GM23338 (cell line): ENCODE data around the gene SDF2L1. TPM values are rescaled to one million over a fixed set of nuclear protein-coding genes. Genes with fewer than 3 reads are reported as not detected.
A peak's percentile ranks its signal among the peaks of the same experiment; 100 is the strongest.
"Not testable (repeated sequence)": the region's sequence is repeated elsewhere in the genome, so short reads cannot be mapped to it uniquely, and the experiment has no call there.

ENCODE experiments used
- ATAC-seq: fragments of 200-7000 bp; cut with Tn5 transposase; 3 replicates; pipeline ENCODE4 v1.9.1; 2020
- DNase-seq: peaks from one replicate; pipeline ENCODE4 v3.0.0-alpha.2; 2015; ENCODE audit warnings: low spot score
- H2AFZ ChIP-seq: fragments of 200-600 bp; sonication (generic); 2 replicates; pipeline ENCODE4 v1.8.0; 2016; ENCODE audit warnings: antibody characterized with exemption, mild to moderate bottlenecking, moderate library complexity
- H3F3A ChIP-seq: fragments of 200-600 bp; sonication (generic); replicated peaks from 2 replicates; pipeline ENCODE4 v1.8.0; 2017; ENCODE audit warnings: antibody characterized with exemption, mixed run types, low read depth
- H3K27ac ChIP-seq: fragments of 200-600 bp; sonication (generic); 2 replicates; pipeline ENCODE4 v1.6.1; 2016; ENCODE audit warnings: low read depth
- H3K27me3 ChIP-seq: fragments of 200-600 bp; sonication (generic); 2 replicates; pipeline ENCODE4 v1.8.0; 2016; ENCODE audit warnings: mild to moderate bottlenecking, mixed run types, moderate library complexity; ENCODE audit not compliant: insufficient read depth
- H3K36me3 ChIP-seq: fragments of 200-600 bp; sonication (generic); 2 replicates; pipeline ENCODE4 v1.8.0; 2016; ENCODE audit warnings: mild to moderate bottlenecking; ENCODE audit not compliant: insufficient read depth
- H3K4me1 ChIP-seq: fragments of 200-600 bp; sonication (generic); 2 replicates; pipeline ENCODE4 v1.8.0; 2016; ENCODE audit warnings: mild to moderate bottlenecking, moderate library complexity; ENCODE audit not compliant: insufficient read depth
- H3K4me2 ChIP-seq: fragments of 200-600 bp; sonication (generic); 2 replicates; pipeline ENCODE4 v1.7.1; 2017; ENCODE audit warnings: mixed run types
- H3K4me3 ChIP-seq: fragments of 200-600 bp; sonication (generic); 2 replicates; pipeline ENCODE4 v1.6.1; 2016; ENCODE audit warnings: mixed run types
- H3K79me2 ChIP-seq: fragments of 200-600 bp; sonication (generic); replicated peaks from 2 replicates; pipeline ENCODE4 v1.8.0; 2017; ENCODE audit warnings: mild to moderate bottlenecking; ENCODE audit not compliant: insufficient read depth
- H3K9me2 ChIP-seq: fragments of 200-600 bp; sonication (generic); 2 replicates; pipeline ENCODE4 v1.8.0; 2017; ENCODE audit not compliant: insufficient read depth
- H4K20me1 ChIP-seq: fragments of 200-600 bp; sonication (generic); replicated peaks from 2 replicates; pipeline ENCODE4 v1.8.0; 2017; ENCODE audit warnings: mild to moderate bottlenecking; ENCODE audit not compliant: insufficient read depth
- H3K27ac Mint-ChIP-seq: 2 replicates; pipeline ENCODE4 v1.8.0; 2020; ENCODE audit warnings: inconsistent platforms, mild to moderate bottlenecking, moderate library complexity, mixed read lengths
- H3K27me3 Mint-ChIP-seq: 3 replicates; pipeline ENCODE4 v1.8.0; 2022; ENCODE audit warnings: low read depth, mild to moderate bottlenecking, moderate library complexity, mixed read lengths, inconsistent platforms; ENCODE audit not compliant: insufficient read depth, poor library complexity
- H3K36me3 Mint-ChIP-seq: 3 replicates; pipeline ENCODE4 v1.8.0; 2021; ENCODE audit warnings: low read depth, mild to moderate bottlenecking, inconsistent platforms, moderate library complexity, mixed read lengths
- H3K4me1 Mint-ChIP-seq: 3 replicates; pipeline ENCODE4 v1.8.0; 2020; ENCODE audit warnings: mild to moderate bottlenecking, inconsistent platforms, mixed read lengths
- H3K4me3 Mint-ChIP-seq: 3 replicates; pipeline ENCODE4 v1.8.0; 2021; ENCODE audit warnings: moderate library complexity, mild to moderate bottlenecking, inconsistent platforms, mixed read lengths
- H3K9me3 Mint-ChIP-seq: 3 replicates; pipeline ENCODE4 v1.8.0; 2020; ENCODE audit warnings: moderate library complexity, mild to moderate bottlenecking, inconsistent platforms, mixed read lengths
- EZH2 ChIP-seq: fragments of 200-600 bp; sonication (generic); IDR thresholded peaks from one replicate; pipeline ENCODE4 v1.8.0; 2017; ENCODE audit warnings: antibody characterized with exemption, mild to moderate bottlenecking, low read depth; ENCODE audit not compliant: unreplicated experiment
- EZH2phosphoT487 ChIP-seq: fragments of 200-600 bp; sonication (generic); IDR thresholded peaks from one replicate; pipeline ENCODE4 v1.8.1; 2018; ENCODE audit warnings: antibody characterized with exemption; ENCODE audit not compliant: unreplicated experiment
- JUNB ChIP-seq: IDR thresholded peaks from one replicate; pipeline ENCODE4 v1.6.1; 2016; ENCODE audit warnings: antibody characterized with exemption; ENCODE audit not compliant: unreplicated experiment
- NANOG ChIP-seq: IDR thresholded peaks from 2 replicates; pipeline ENCODE4 v1.6.1; 2016; ENCODE audit warnings: antibody characterized with exemption, borderline replicate concordance
- STAT1 ChIP-seq: IDR thresholded peaks from one replicate; pipeline ENCODE4 v1.6.1; 2016; ENCODE audit warnings: antibody characterized with exemption; ENCODE audit not compliant: unreplicated experiment
- ZNF114 ChIP-seq: fragments of 250-450 bp; sonication (Bioruptor Pico); IDR thresholded peaks from 2 replicates; pipeline ENCODE4 v1.5.0; 2020; ENCODE audit warnings: mild to moderate bottlenecking, moderate library complexity
- polyA plus RNA-seq: library from polyadenylated mRNA; unstranded; fragments of >200 nt; fragmentation: Nextera tagmentation; extraction: Ambion mirVana; gene quantifications from 2 replicates; pipeline ENCODE4 v1.2.1, GENCODE V29; 2016
- total RNA-seq: library from RNA; depleted of rRNA; stranded (reverse); fragments of >200 nt; shearing (Covaris generic); gene quantifications from 2 replicates; pipeline ENCODE4 v1.2.3, GENCODE V29; 2014
- TF ChIP-seq, protein P1 (sequence below): fragments of 250-450 bp; sonication (Bioruptor Pico); IDR thresholded peaks from 2 replicates; pipeline ENCODE4 v1.5.0; 2020; ENCODE audit warnings: mild to moderate bottlenecking, moderate library complexity
- TF ChIP-seq, protein P2 (sequence below): IDR thresholded peaks from 2 replicates; pipeline ENCODE4 v1.6.1; 2016; ENCODE audit warnings: antibody characterized with exemption

SDF2L1 gene
- total and polyA plus RNA-seq, 2 experiments from 2014 or later = 62.3 to 72.7 TPM

DNA sequence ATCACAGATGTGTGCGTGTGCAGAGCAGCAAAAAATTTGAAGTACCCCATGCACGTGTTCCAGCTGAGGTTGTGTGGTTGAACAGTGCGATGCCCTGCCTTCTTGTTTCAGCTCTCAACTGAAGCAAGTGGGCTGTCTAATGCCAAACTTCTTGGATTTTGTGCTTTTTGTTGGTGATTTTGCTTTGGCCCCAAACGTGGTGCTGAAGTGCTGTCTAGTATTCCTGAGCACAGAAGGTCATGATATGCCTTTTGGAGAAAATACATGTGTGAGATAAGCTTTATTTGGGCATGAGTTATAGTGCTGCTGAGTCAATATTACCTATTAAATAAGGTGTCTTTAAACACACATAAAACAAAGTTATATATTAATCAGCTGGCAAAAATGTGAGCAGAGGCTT, 26.4 kb upstream of the SDF2L1 start (continued):
- TF ChIP-seq, protein P1, sequence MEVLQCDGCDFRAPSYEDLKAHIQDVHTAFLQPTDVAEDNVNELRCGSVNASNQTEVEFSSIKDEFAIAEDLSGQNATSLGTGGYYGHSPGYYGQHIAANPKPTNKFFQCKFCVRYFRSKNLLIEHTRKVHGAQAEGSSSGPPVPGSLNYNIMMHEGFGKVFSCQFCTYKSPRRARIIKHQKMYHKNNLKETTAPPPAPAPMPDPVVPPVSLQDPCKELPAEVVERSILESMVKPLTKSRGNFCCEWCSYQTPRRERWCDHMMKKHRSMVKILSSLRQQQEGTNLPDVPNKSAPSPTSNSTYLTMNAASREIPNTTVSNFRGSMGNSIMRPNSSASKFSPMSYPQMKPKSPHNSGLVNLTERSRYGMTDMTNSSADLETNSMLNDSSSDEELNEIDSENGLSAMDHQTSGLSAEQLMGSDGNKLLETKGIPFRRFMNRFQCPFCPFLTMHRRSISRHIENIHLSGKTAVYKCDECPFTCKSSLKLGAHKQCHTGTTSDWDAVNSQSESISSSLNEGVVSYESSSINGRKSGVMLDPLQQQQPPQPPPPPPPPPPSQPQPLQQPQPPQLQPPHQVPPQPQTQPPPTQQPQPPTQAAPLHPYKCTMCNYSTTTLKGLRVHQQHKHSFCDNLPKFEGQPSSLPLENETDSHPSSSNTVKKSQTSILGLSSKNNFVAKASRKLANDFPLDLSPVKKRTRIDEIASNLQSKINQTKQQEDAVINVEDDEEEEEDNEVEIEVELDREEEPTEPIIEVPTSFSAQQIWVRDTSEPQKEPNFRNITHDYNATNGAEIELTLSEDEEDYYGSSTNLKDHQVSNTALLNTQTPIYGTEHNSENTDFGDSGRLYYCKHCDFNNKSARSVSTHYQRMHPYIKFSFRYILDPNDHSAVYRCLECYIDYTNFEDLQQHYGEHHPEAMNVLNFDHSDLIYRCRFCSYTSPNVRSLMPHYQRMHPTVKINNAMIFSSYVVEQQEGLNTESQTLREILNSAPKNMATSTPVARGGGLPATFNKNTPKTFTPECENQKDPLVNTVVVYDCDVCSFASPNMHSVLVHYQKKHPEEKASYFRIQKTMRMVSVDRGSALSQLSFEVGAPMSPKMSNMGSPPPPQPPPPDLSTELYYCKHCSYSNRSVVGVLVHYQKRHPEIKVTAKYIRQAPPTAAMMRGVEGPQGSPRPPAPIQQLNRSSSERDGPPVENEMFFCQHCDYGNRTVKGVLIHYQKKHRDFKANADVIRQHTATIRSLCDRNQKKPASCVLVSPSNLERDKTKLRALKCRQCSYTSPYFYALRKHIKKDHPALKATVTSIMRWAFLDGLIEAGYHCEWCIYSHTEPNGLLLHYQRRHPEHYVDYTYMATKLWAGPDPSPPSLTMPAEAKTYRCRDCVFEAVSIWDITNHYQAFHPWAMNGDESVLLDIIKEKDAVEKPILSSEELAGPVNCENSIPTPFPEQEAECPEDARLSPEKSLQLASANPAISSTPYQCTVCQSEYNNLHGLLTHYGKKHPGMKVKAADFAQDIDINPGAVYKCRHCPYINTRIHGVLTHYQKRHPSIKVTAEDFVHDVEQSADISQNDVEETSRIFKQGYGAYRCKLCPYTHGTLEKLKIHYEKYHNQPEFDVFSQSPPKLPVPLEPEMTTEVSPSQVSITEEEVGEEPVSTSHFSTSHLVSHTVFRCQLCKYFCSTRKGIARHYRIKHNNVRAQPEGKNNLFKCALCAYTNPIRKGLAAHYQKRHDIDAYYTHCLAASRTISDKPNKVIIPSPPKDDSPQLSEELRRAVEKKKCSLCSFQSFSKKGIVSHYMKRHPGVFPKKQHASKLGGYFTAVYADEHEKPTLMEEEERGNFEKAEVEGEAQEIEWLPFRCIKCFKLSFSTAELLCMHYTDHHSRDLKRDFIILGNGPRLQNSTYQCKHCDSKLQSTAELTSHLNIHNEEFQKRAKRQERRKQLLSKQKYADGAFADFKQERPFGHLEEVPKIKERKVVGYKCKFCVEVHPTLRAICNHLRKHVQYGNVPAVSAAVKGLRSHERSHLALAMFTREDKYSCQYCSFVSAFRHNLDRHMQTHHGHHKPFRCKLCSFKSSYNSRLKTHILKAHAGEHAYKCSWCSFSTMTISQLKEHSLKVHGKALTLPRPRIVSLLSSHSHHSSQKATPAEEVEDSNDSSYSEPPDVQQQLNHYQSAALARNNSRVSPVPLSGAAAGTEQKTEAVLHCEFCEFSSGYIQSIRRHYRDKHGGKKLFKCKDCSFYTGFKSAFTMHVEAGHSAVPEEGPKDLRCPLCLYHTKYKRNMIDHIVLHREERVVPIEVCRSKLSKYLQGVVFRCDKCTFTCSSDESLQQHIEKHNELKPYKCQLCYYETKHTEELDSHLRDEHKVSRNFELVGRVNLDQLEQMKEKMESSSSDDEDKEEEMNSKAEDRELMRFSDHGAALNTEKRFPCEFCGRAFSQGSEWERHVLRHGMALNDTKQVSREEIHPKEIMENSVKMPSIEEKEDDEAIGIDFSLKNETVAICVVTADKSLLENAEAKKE (CRISPR knock-in tag) = no peak
- no peak for TF ChIP-seq STAT1

DNA sequence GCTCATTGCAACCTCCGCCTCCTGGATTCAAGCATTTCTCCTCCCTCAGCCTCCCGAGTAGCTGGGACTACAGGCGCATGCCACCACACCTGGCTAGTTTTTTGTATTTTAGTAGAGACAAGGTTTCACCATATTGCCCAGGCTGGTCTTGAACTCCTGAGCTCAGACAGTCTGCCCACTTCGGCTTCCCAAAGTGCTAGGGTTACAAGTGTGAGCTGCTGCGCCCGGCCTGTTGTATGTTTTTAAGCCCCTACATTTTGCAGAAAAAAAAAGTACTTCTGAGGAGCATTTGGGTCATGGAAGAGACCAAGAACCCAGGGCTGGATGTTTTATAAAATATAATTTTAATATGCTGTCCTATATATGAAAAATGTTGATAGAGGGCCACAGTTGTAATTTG, 24.8 kb upstream of the SDF2L1 start:
- not testable (repeated sequence) for H3K36me3 ChIP-seq, H3K4me1 ChIP-seq, H3K4me3 ChIP-seq, H3K4me3 Mint-ChIP-seq, H3K9me3 Mint-ChIP-seq, ATAC-seq, H3K27ac Mint-ChIP-seq, H3K27me3 Mint-ChIP-seq, H2AFZ ChIP-seq, H3K4me1 Mint-ChIP-seq, H3K4me2 ChIP-seq, H3K9me2 ChIP-seq, H3K27me3 ChIP-seq, DNase-seq
- peaks cover 17% of the 10 kb centered on the region; the same call in 1 of the 2 replicates for H3F3A ChIP-seq
- peaks cover 79% of the 10 kb centered on the region for H3K79me2 ChIP-seq
- 0 out of 2 replicates have a peak overlapping the region, but pooled peaks have one; percentile 42 for H3K27ac ChIP-seq
- peaks cover 71% of the 10 kb centered on the region for H4K20me1 ChIP-seq
- peaks cover 42% of the 10 kb centered on the region for H3K36me3 Mint-ChIP-seq

DNA sequence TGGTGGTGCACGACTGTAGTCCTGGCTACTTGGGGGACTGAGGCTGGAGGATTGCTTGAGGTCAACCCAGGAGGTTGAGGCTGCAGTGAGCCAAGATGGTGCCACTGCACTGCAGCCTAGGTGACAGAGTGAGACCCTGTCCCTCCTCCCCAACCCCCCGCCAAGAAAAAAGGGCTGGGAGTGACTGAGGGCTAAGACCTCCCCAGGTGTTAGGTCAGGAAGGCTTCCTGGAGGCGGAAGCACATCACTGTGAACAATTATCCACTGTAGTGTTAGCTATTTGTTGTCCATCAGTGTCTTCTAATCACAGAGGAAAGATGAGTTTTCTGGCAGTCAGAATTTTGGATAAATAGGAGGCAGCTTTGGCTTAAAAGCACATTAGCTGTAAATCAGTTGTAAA, 21.1 kb upstream of the SDF2L1 start:
- DNase-seq = no peak
- Mint-ChIP-seq H3K36me3 (peaks cover 22% of the 10 kb centered on the region), H3K9me3 (no peaks in the 10 kb centered on the region)
- no peak for TF ChIP-seq JUNB
- no peak for TF ChIP-seq NANOG
- TF ChIP-seq EZH2phosphoT487 = no peak
- TF ChIP-seq, protein P2, sequence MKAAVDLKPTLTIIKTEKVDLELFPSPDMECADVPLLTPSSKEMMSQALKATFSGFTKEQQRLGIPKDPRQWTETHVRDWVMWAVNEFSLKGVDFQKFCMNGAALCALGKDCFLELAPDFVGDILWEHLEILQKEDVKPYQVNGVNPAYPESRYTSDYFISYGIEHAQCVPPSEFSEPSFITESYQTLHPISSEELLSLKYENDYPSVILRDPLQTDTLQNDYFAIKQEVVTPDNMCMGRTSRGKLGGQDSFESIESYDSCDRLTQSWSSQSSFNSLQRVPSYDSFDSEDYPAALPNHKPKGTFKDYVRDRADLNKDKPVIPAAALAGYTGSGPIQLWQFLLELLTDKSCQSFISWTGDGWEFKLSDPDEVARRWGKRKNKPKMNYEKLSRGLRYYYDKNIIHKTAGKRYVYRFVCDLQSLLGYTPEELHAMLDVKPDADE = no peak
- no peak for TF ChIP-seq STAT1
- no peak for TF ChIP-seq ZNF114 (CRISPR knock-in tag)
- TF ChIP-seq EZH2 = no peak

More for the DNA sequence above, 21.1 kb upstream of the SDF2L1 start:
- H3K4me1 ChIP-seq = peaks cover 5% of the 10 kb centered on the region; the same call in 1 of the 2 replicates
- H3K36me3 ChIP-seq = no peaks in the 10 kb centered on the region
- H3K79me2 ChIP-seq = peaks cover 46% of the 10 kb centered on the region
- H3K9me2 ChIP-seq = no peaks in the 10 kb centered on the region
- H3K4me2 ChIP-seq = no peak overlapping the region
- H3K4me3 ChIP-seq = no peak overlapping the region
- peaks cover 77% of the 10 kb centered on the region for H4K20me1 ChIP-seq
- peak overlapping the region; percentile 59; the same call in 1 of the 2 replicates for H3K27ac ChIP-seq
- no peak overlapping the region for H2AFZ ChIP-seq
- no peak overlapping the region for H3K4me3 Mint-ChIP-seq
- no peak overlapping the region for H3K27ac Mint-ChIP-seq
- no peaks in the 10 kb centered on the region for H3K27me3 ChIP-seq
- no peak for ATAC-seq
- peaks cover 27% of the 10 kb centered on the region; the same call in 1 of the 2 replicates for H3F3A ChIP-seq
- H3K27me3 Mint-ChIP-seq = peaks cover 23% of the 10 kb centered on the region
- H3K4me1 Mint-ChIP-seq = peaks cover 20% of the 10 kb centered on the region
